K562 (cell line): ENCODE data around the gene HCN3. TPM values are rescaled to one million over a fixed set of nuclear protein-coding genes. Genes with fewer than 3 reads are reported as not detected.

ENCODE experiments used
- BACH1 ChIP-seq: fragments of 200-800 bp; sonication (Bioruptor generic); IDR thresholded peaks from 2 replicates; pipeline ENCODE4 v1.6.1; 2016; ENCODE audit warnings: missing genetic modification characterization, missing compliant biosample characterization
- BCL6 ChIP-seq: fragments of 250-450 bp; sonication (Bioruptor Pico); IDR thresholded peaks from 2 replicates; pipeline ENCODE4 v1.4.0; 2020
- CAMTA2 ChIP-seq: fragments of 250-450 bp; sonication (Bioruptor Pico); conservative IDR thresholded peaks from 2 replicates; pipeline ENCODE4 v1.5.1; 2022
- CHAMP1 ChIP-seq: fragments of 450-650 bp; IDR thresholded peaks from 2 replicates; pipeline ENCODE4 v1.6.1; 2016; ENCODE audit warnings: mild to moderate bottlenecking
- CHCHD3 ChIP-seq: fragments of 250-450 bp; sonication (Bioruptor Pico); IDR thresholded peaks from 2 replicates; pipeline ENCODE4 v2.1.2; 2022; ENCODE audit warnings: mild to moderate bottlenecking
- DACH1 ChIP-seq: fragments of 450-650 bp; IDR thresholded peaks from 2 replicates; pipeline ENCODE4 v1.6.1; 2018; ENCODE audit not compliant: partially characterized antibody
- EWSR1 ChIP-seq: fragments of 450-650 bp; IDR thresholded peaks from 2 replicates; pipeline ENCODE4 v1.6.1; 2018; ENCODE audit warnings: borderline replicate concordance, mild to moderate bottlenecking, low read depth, moderate library complexity; ENCODE audit not compliant: partially characterized antibody
- GABPA ChIP-seq: fragments of 200-800 bp; sonication (Bioruptor generic); conservative IDR thresholded peaks from 2 replicates; pipeline ENCODE4 v1.6.1; 2016; ENCODE audit warnings: low read depth, missing genetic modification characterization, missing compliant biosample characterization
- HNRNPH1 ChIP-seq: fragments of 200-400 bp; formaldehyde crosslinking; optimal IDR thresholded peaks from 2 replicates; pipeline ENCODE3; 2017; ENCODE audit warnings: low read depth, mild to moderate bottlenecking, low read length, moderate library complexity
- HNRNPL ChIP-seq: fragments of 200-400 bp; formaldehyde crosslinking; IDR thresholded peaks from 2 replicates; pipeline ENCODE4 v1.6.1; 2017; ENCODE audit warnings: low read depth, mild to moderate bottlenecking, low read length
- HOMEZ ChIP-seq: fragments of 250-450 bp; sonication (Bioruptor Pico); IDR thresholded peaks from 2 replicates; pipeline ENCODE4 v1.4.0; 2020; ENCODE audit warnings: mild to moderate bottlenecking, moderate library complexity
- KDM1A ChIP-seq, 2 experiments: fragments of 450-650 bp; IDR thresholded peaks; 2 replicates each; pipeline ENCODE4 v1.6.1; 2016; ENCODE audit warnings: mild to moderate bottlenecking in 2 of 2
- KHSRP ChIP-seq: fragments of 450-650 bp; IDR thresholded peaks from 2 replicates; pipeline ENCODE4 v1.6.1; 2017
- MTA2 ChIP-seq: fragments of 450-650 bp; IDR thresholded peaks from 2 replicates; pipeline ENCODE4 v1.6.1; 2016; ENCODE audit warnings: low read depth
- MYBL2 ChIP-seq, 2 experiments: fragments of 450-650 bp in 1 of 2; sonication (generic) in 1 of 2; formaldehyde crosslinking in 1 of 2; IDR thresholded peaks; 2 replicates each; pipeline versions ENCODE4 v1.6.1 to v1.8.1; 2017 to 2022; ENCODE audit warnings: borderline replicate concordance in 1 of 2, inconsistent platforms in 1 of 2, low read depth in 1 of 2, mild to moderate bottlenecking in 1 of 2, missing genetic modification reagents in 1 of 2, moderate library complexity in 1 of 2
- MYC ChIP-seq, 2 experiments: fragments of 250-450 bp in 1 of 2; sonication (Bioruptor Pico) in 1 of 2; IDR thresholded peaks; 2 replicates each; pipeline versions ENCODE4 v1.5.1 to v1.6.1; 2012 to 2021; ENCODE audit warnings: low read depth in 2 of 2, borderline replicate concordance in 1 of 2, improper control_type of control experiment in 1 of 2, low read length in 1 of 2, mild to moderate bottlenecking in 1 of 2, moderate library complexity in 1 of 2
- NFIC ChIP-seq: fragments of 450-650 bp; IDR thresholded peaks from 2 replicates; pipeline ENCODE4 v1.6.1; 2017; ENCODE audit warnings: mild to moderate bottlenecking, inconsistent platforms
- POLR2AphosphoS5 ChIP-seq: IDR thresholded peaks from 2 replicates; pipeline ENCODE4 v1.6.1; 2011; ENCODE audit warnings: mild to moderate bottlenecking, low read depth, low read length, moderate library complexity; ENCODE audit not compliant: control insufficient read depth, insufficient read depth
- POLR2G ChIP-seq: fragments of 200-400 bp; formaldehyde crosslinking; IDR thresholded peaks from 2 replicates; pipeline ENCODE4 v1.6.1; 2017; ENCODE audit warnings: low read depth, mild to moderate bottlenecking, antibody characterized with exemption, low read length, moderate library complexity
- SRF ChIP-seq, 2 experiments: fragments of 250-450, 450-650 bp in 1 of 2; sonication (Bioruptor Pico) in 1 of 2; sonication (generic) in 1 of 2; formaldehyde crosslinking; IDR thresholded peaks; 2 replicates each; pipeline versions ENCODE4 v1.5.0 to v1.5.1; 2020 to 2022; ENCODE audit warnings: mild to moderate bottlenecking in 1 of 2, missing genetic modification reagents in 1 of 2
- TCF7L2 ChIP-seq: fragments of 150-350 bp; IDR thresholded peaks from 2 replicates; pipeline ENCODE4 v1.6.1; 2016; ENCODE audit warnings: low read depth, mild to moderate bottlenecking, low read length, moderate library complexity
- ZBTB33 ChIP-seq: sonication (generic); formaldehyde crosslinking; IDR thresholded peaks from 2 replicates; pipeline ENCODE4 v1.8.1; 2023; ENCODE audit warnings: mild to moderate bottlenecking, missing genetic modification reagents
- ZC3H4 ChIP-seq: sonication (generic); formaldehyde crosslinking; IDR thresholded peaks from 2 replicates; pipeline ENCODE4 v1.9.0; 2021; ENCODE audit warnings: missing genetic modification reagents, borderline replicate concordance
- ZNF589 ChIP-seq: fragments of 200-800 bp; sonication (Bioruptor generic); IDR thresholded peaks from 2 replicates; pipeline ENCODE4 v1.6.1; 2016; ENCODE audit warnings: low read depth, missing genetic modification characterization, missing compliant biosample characterization
- polyA plus RNA-seq, 8 experiments: library from polyadenylated mRNA; depleted of rRNA in 4 of 8; stranded (reverse) in 5 of 8; unstranded in 3 of 8; fragments of >200 nt; fragmentation: Nextera tagmentation in 2 of 8; fragmentation: Illumina TruSeq in 1 of 8; extraction: Ambion mirVana in 2 of 8; extraction: Trizol in 1 of 8; gene quantifications; 2 replicates each; pipeline versions ENCODE4 v1.2.1 to v1.2.3, GENCODE V29; 2011 to 2014; ENCODE audit warnings: inconsistent platforms in 1 of 8, missing spikeins in 1 of 8
- total RNA-seq, 7 experiments: library from RNA; depleted of rRNA in 6 of 7; stranded (reverse); fragments of >200 nt in 6 of 7; fragmentation: Illumina TruSeq in 2 of 7; extraction: Trizol in 2 of 7; gene quantifications; 2 replicates each; pipeline versions ENCODE4 v1.2.1 to v1.2.3, GENCODE V29; 2011 to 2021; ENCODE audit warnings: low replicate concordance in 1 of 7

HCN3 gene
- total and polyA plus RNA-seq, 9 of the 15 experiments (the other 6 are each of a cell fraction or from before 2014, with no cell fraction given): 0.91 to 9.7 (median 3.9) TPM

- TF ChIP-seq ZBTB33 (CRISPR knock-in tag) (peak; percentile 67), HOMEZ (CRISPR knock-in tag) (no peak), EWSR1 (peak; percentile 8), SRF (CRISPR knock-in tag; IDR thresholded peaks at IDR 0.05) (no peak), MYC (IDR thresholded peaks at IDR 0.05; ENCODE audit: low read depth, low read length) (no peak), MYC (CRISPR knock-in tag; IDR thresholded peaks at IDR 0.05; ENCODE audit: borderline replicate concordance, low read depth) (no peak), POLR2G (peak; percentile 73), CAMTA2 (CRISPR knock-in tag) (no peak), CHCHD3 (CRISPR knock-in tag) (no peak), BCL6 (no peak), POLR2AphosphoS5 (no peak), DACH1 (no peak), ZNF589 (CRISPR knock-in tag) (no peak), CHAMP1 (no peak), MTA2 (no peak), MYBL2 (IDR thresholded peaks at IDR 0.05; ENCODE audit: low read depth) (no peak), MYBL2 (CRISPR knock-in tag; IDR thresholded peaks at IDR 0.05; ENCODE audit: borderline replicate concordance) (no peak), KDM1A (IDR thresholded peaks at IDR 0.05) (no peak), NFIC (no peak), HNRNPH1 (no peak), HNRNPL (0 out of 2 replicates have a peak, but pooled peaks have one; percentile 30), GABPA (tag) (no peak), ZC3H4 (no peak), KHSRP (no peak), TCF7L2 (no peak), BACH1 (tag) (no peak)
Measured at GRCh38 chr1:155287987-155288543, 10.8 kb downstream of the HCN3 start (continued).
